GM19372 (cell line): ENCODE results near the gene ADSS1.
A peak's percentile ranks its signal among the peaks of the same experiment; 100 is the strongest.
"Not testable (repeated sequence)": the region's sequence is repeated elsewhere in the genome, so short reads cannot be mapped to it uniquely, and the experiment has no call there.

Source experiments
- ATAC-seq: cut with Tn5 transposase; IDR thresholded peaks from one replicate; pipeline ENCODE4 v1.9.1; 2021; ENCODE audit warnings: mild to moderate bottlenecking, low read depth, moderate library complexity; ENCODE audit not compliant: unreplicated experiment

The ADSS1 gene

GRCh38 chr14:104743461-104744380, 19.7 kb downstream of the ADSS1 start:
- no peak for ATAC-seq

- ATAC-seq, result no peak
These were observed 20.5 kb downstream of the ADSS1 start for GRCh38 chr14:104744484-104744883.

GRCh38 chr14:104745431-104745830, 21.4 kb downstream of the ADSS1 start:
- ATAC-seq, result no peak

- ATAC-seq, result no peak
These were observed 22.1 kb downstream of the ADSS1 start for GRCh38 chr14:104746071-104746545.

GRCh38 chr14:104746934-104747481, 23.0 kb downstream of the ADSS1 start:
- no peak for ATAC-seq

- ATAC-seq, result no peak
These were observed 23.8 kb downstream of the ADSS1 start for GRCh38 chr14:104747876-104748275.

GRCh38 chr14:104749111-104749649, 25.2 kb downstream of the ADSS1 start:
- no peak for ATAC-seq

- ATAC-seq, result no peak
These were observed 26.2 kb downstream of the ADSS1 start for GRCh38 chr14:104750056-104750752.

GRCh38 chr14:104750753-104751057, 26.7 kb downstream of the ADSS1 start:
- ATAC-seq, result not testable (repeated sequence)

- no peak for ATAC-seq
These were observed 27.8 kb downstream of the ADSS1 start for GRCh38 chr14:104751539-104752422.

- ATAC-seq, result peak; percentile 4
These were observed 28.4 kb downstream of the ADSS1 start for GRCh38 chr14:104752423-104752734.

GRCh38 chr14:104752735-104753527, 28.9 kb downstream of the ADSS1 start, which contains the start of gene SIVA1:
TSS of gene SIVA1 (plus strand) at chr14:104753147. CDS start at chr14:104753202, 55 bp downstream.
- ATAC-seq, result peak; percentile 86

GRCh38 chr14:104753528-104754212, 29.6 kb downstream of the ADSS1 start:
- ATAC-seq, result no peak

- ATAC-seq, result no peak
These were observed 30.3 kb downstream of the ADSS1 start for GRCh38 chr14:104754213-104754851.

GRCh38 chr14:104755621-104756020, 31.6 kb downstream of the ADSS1 start:
- ATAC-seq, result no peak

GRCh38 chr14:104756477-104757237, 32.6 kb downstream of the ADSS1 start:
- ATAC-seq, result no peak

GRCh38 chr14:104757238-104757585, 33.2 kb downstream of the ADSS1 start:
- no peak for ATAC-seq
